ENCODE data around the gene GALNS.

GRCh38 chr16:88865742-88866141, 9.0 kb upstream of the GALNS start:
- TF ChIP-seq CTCF (IDR thresholded peaks at IDR 0.05) (no peak), POLR2A (IDR thresholded peaks at IDR 0.05) (no peak)
